GM21528 (cell line): ENCODE results near the gene BMAL1.
"Not testable (repeated sequence)": the region's sequence is repeated elsewhere in the genome, so short reads cannot be mapped to it uniquely, and the experiment has no call there.

Experiments
- ATAC-seq: cut with Tn5 transposase; IDR thresholded peaks from one replicate; pipeline ENCODE4 v1.9.1; 2021; ENCODE audit warnings: mild to moderate bottlenecking, moderate library complexity; ENCODE audit not compliant: unreplicated experiment, low FRiP score

The BMAL1 gene

GRCh38 chr11:13277768-13278608 lies at the start of gene BMAL1:
Gene BMAL1, plus strand, starts transcription at chr11:13277790. Its CDS starts 76,519 bp downstream, at chr11:13354309.
- ATAC-seq: peak; percentile 42

GRCh38 chr11:13228572-13228971 lies 49.0 kb upstream of the BMAL1 start:
- no peak for ATAC-seq

- ATAC-seq: no peak
These were observed 48.5 kb upstream of the BMAL1 start for GRCh38 chr11:13229136-13229535.

- no peak for ATAC-seq
These were observed 47.8 kb upstream of the BMAL1 start for GRCh38 chr11:13229711-13230318.

- no peak for ATAC-seq
These were observed 44.3 kb upstream of the BMAL1 start for GRCh38 chr11:13233173-13233745.

- no peak for ATAC-seq
These were observed 41.7 kb upstream of the BMAL1 start for GRCh38 chr11:13235895-13236294.

GRCh38 chr11:13236626-13237025 lies 41.0 kb upstream of the BMAL1 start:
- ATAC-seq: no peak

GRCh38 chr11:13237761-13238160 lies 39.8 kb upstream of the BMAL1 start:
- no peak for ATAC-seq

GRCh38 chr11:13238879-13239514 lies 38.6 kb upstream of the BMAL1 start:
- peak; percentile 61 for ATAC-seq

GRCh38 chr11:13242564-13242963 lies 35.0 kb upstream of the BMAL1 start:
- no peak for ATAC-seq

GRCh38 chr11:13247606-13248296 lies 29.8 kb upstream of the BMAL1 start:
- no peak for ATAC-seq

GRCh38 chr11:13249177-13249576 lies 28.4 kb upstream of the BMAL1 start:
- no peak for ATAC-seq

GRCh38 chr11:13249992-13250391 lies 27.6 kb upstream of the BMAL1 start:
- ATAC-seq: no peak

- ATAC-seq: no peak
These were observed 25.6 kb upstream of the BMAL1 start for GRCh38 chr11:13251966-13252365.

- no peak for ATAC-seq
These were observed 25.2 kb upstream of the BMAL1 start for GRCh38 chr11:13252438-13252837.

- no peak for ATAC-seq
These were observed 21.4 kb upstream of the BMAL1 start for GRCh38 chr11:13256216-13256615.

- ATAC-seq: not testable (repeated sequence)
These were observed 19.5 kb upstream of the BMAL1 start for GRCh38 chr11:13258061-13258460.

- ATAC-seq: no peak
These were observed 18.7 kb upstream of the BMAL1 start for GRCh38 chr11:13258855-13259254.

- no peak for ATAC-seq
These were observed 18.2 kb upstream of the BMAL1 start for GRCh38 chr11:13259374-13259773.

- no peak for ATAC-seq
These were observed 17.2 kb upstream of the BMAL1 start for GRCh38 chr11:13260201-13260962.
